PFSK-1 (cell line): ENCODE measurements around the gene CUEDC1.

Source experiments
- POLR2AphosphoS5 ChIP-seq: IDR thresholded peaks from 2 replicates; pipeline ENCODE4 v1.6.1; 2012; ENCODE audit warnings: low read depth, mild to moderate bottlenecking, control low read depth, low read length, moderate library complexity
- TAF1 ChIP-seq: IDR thresholded peaks from 2 replicates; pipeline ENCODE4 v1.6.1; 2012; ENCODE audit warnings: low read length, control low read depth, borderline replicate concordance; ENCODE audit not compliant: insufficient read depth
- TF ChIP-seq, protein P1 (sequence below), 2 experiments: IDR thresholded peaks; 2 replicates each; pipeline versions ENCODE4 v1.6.1 to v1.8.0; 2011 to 2012; ENCODE audit warnings: low read depth in 2 of 2, low read length in 2 of 2, control low read depth in 1 of 2, inconsistent platforms in 1 of 2, mild to moderate bottlenecking in 1 of 2, moderate library complexity in 1 of 2; ENCODE audit not compliant: insufficient read depth in 1 of 2

DNA sequence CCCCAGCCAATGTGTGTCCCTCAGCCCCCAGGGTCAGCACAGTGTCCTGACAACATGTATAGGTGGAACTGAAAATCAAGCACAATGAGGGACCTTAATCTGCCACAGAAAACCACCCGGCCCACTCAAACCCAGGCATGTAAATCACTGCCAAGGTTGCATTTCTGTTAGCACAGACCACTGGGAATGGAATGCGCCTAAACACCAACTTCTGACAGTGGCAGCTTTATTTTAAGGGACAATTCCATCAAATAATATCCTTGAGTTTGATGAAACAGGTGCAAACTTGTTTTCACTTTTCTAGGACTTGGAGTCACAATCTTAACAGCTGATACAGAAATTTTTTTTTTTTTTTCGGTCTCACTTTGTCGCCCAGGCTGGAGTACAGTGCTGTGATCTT, 68.1 kb downstream of the CUEDC1 start:
- TF ChIP-seq, protein P1, sequence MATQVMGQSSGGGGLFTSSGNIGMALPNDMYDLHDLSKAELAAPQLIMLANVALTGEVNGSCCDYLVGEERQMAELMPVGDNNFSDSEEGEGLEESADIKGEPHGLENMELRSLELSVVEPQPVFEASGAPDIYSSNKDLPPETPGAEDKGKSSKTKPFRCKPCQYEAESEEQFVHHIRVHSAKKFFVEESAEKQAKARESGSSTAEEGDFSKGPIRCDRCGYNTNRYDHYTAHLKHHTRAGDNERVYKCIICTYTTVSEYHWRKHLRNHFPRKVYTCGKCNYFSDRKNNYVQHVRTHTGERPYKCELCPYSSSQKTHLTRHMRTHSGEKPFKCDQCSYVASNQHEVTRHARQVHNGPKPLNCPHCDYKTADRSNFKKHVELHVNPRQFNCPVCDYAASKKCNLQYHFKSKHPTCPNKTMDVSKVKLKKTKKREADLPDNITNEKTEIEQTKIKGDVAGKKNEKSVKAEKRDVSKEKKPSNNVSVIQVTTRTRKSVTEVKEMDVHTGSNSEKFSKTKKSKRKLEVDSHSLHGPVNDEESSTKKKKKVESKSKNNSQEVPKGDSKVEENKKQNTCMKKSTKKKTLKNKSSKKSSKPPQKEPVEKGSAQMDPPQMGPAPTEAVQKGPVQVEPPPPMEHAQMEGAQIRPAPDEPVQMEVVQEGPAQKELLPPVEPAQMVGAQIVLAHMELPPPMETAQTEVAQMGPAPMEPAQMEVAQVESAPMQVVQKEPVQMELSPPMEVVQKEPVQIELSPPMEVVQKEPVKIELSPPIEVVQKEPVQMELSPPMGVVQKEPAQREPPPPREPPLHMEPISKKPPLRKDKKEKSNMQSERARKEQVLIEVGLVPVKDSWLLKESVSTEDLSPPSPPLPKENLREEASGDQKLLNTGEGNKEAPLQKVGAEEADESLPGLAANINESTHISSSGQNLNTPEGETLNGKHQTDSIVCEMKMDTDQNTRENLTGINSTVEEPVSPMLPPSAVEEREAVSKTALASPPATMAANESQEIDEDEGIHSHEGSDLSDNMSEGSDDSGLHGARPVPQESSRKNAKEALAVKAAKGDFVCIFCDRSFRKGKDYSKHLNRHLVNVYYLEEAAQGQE (IDR thresholded peaks at IDR 0.05; ENCODE audit: insufficient read depth in 1 of 2, low read depth in 2 of 2, low read length in 2 of 2), result no peak
- TF ChIP-seq TAF1, result no peak
- TF ChIP-seq POLR2AphosphoS5, result no peak
